GM18499 (cell line): ENCODE data around the gene DCBLD1.
A peak's percentile ranks its signal among the peaks of the same experiment; 100 is the strongest.
"Not testable (repeated sequence)": the region's sequence is repeated elsewhere in the genome, so short reads cannot be mapped to it uniquely, and the experiment has no call there.

Experiments
- ATAC-seq: cut with Tn5 transposase; IDR thresholded peaks from one replicate; pipeline ENCODE4 v1.9.1; 2021; ENCODE audit warnings: moderate number of reproducible peaks; ENCODE audit not compliant: insufficient read depth, unreplicated experiment

DCBLD1 gene

DNA sequence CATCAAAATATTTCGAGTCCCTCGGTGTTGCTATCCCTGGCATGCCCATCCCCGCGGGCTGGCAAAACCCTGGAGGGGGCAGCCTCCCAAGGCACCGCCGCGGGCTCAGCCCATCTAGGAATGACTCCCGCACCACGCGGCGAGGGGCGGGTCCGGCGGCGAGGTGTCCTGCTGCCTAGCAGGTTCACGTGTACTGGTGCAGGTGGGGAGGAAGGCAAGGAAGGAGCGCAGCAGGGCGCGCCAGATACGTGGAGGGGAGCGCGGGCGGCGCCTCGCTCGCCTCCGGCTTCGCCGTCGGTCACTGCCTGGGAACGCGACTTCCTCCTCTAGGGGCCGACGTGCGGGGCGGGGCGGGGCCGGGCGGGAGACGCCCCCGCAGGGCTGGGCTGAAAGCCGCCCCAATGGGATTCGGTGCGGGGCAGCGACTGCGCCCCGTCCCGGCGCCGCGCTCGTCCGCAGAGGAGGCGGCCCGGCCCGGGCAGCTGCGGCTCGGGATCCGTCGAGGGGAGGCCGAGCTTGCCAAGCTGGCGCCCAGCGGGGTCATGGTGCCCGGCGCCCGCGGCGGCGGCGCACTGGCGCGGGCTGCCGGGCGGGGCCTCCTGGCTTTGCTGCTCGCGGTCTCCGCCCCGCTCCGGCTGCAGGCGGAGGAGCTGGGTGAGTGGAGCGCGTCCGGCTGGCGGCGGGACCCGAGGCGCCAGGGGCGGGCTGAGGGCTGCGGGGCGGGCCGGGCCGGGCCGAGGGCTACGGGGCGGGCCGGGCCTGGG is at the start of gene DCBLD1:
Gene DCBLD1, plus strand, starts transcription at position 435 of the 764 bp plus-strand sequence. Its CDS starts 108 bp downstream, at position 543.
- peak; percentile 53 for ATAC-seq

DNA sequence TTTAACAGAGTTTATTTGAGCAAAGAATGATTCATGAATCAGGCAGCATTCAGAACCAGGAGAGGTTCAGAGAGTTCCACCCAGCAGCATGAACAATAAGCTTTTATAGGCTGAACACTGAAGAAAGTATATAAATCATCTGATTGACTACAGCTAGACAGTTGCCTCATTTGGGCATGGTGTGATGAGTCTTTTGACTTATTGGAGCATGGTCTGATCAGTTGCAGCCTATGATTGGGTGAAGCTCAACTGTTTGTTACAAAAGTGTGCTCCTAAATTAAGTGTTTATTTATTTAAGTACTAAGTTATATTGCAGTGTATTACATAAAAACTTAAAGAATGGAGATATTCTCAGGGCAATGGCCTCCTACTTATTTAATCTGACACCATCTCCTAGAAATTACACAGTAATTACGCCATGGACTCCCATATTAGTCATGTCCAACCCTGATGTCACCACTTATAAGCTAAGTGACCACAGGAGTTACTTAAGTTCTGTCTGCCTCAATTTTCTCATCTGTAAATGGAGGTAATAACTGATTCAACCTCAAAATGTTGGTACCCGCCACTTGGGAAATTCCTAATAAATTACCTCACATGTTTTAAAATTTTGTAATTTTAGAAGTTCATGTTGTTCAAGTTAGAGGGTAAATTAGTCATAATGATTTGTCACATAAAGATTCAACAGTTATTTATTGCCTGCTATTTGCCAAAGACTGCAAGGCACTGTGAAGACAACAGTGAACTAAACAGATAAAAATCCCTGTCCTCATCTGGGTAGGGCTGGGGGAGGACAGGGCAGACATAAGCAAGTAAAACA is 41.6 kb upstream of the DCBLD1 start:
- no peak for ATAC-seq

DNA sequence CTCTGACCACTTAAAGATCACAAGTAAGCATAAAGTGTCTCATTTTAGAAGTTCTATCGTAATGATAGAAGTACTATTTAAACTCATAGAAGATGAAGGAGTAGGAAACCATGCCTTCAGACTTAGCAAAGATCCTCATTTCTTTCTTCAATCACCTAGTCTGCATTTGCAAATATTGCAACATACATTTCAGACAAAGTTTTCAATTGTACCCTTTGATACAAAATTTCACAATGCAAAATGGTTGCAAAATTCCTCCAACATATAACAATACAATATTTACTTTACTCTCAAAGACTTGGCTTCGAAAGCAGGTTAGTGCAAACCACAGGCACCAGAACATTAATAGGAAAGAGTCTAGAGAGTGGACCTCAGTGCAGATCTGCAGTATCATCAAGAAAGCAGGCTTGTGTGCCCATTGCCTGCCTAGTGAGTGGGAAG is 40.6 kb upstream of the DCBLD1 start:
- no peak for ATAC-seq

DNA sequence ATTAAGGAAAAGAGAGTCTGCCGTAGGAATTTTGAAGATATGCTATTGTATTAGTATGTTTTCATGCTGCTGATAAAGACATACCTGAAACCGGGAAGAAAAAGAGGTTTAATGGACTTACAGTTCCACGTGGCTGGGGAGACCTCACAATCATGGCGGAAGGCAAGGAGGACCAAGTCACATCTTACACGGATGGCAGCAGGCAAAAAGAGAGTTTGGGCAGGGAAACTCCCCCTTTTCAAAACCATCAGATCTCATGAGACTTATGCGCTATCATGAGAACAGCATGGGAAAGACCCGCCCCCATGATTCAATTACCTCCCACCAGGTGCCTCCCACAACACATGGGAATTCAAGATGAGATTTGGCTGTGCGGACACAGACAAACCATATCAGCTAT is 40.2 kb upstream of the DCBLD1 start:
- ATAC-seq: not testable (repeated sequence)

DNA sequence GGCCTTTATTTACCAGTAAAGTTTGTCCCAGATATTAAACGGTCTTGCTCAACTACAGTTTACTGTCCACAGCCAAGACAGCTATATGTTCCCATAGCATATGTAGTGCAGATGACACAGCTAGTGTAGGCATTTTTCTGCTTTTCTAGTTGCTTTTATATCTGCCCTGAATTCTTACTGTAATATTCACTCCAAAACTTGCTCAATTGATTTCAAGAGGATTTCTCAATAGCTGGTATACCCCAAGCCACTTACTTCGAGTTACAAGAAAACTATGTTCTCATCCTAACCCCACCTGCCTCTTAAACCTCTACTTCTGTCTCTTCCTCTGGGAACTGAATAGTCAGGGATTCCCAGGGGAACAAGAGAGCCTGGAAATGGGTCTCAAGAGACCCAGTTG is 37.9 kb upstream of the DCBLD1 start:
- ATAC-seq: no peak

DNA sequence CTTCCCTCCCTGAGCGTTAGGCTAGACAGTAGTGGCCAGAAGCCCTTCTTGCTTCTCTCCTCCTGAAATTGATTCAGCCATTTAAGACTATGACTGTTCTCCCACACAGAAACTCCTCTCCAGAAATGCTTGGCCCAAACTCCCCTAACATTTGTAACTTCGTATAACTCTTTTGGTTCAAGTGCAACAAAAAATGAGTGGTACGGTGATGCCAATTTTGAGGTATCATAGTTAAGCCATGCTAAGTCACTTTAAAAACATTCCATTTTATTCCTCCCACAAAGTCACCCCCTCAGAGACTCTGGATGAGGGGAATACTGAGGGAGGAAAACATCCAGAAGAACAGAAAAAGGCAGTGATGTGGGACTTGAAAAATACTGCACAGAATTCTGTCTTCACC is 35.6 kb upstream of the DCBLD1 start:
- ATAC-seq: no peak

DNA sequence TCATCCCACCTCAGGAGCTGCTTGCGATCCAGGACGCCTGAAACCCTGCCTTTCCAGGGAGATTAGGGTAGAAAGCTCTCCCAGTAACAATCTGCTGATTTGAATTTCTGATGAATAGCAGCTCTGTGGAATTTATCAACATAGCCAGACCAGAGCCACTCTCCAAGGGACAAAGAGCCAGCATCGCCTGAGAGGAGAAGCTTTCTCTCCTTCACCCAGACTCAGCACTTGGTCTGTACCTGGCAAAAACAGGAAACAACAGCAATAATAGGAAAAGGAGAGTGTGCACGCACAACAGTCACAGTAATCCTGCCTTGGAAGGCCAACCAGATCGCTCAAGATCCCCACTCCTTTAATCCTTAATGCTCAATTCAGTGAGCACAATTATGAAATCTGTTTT is 34.5 kb upstream of the DCBLD1 start:
- ATAC-seq: no peak

DNA sequence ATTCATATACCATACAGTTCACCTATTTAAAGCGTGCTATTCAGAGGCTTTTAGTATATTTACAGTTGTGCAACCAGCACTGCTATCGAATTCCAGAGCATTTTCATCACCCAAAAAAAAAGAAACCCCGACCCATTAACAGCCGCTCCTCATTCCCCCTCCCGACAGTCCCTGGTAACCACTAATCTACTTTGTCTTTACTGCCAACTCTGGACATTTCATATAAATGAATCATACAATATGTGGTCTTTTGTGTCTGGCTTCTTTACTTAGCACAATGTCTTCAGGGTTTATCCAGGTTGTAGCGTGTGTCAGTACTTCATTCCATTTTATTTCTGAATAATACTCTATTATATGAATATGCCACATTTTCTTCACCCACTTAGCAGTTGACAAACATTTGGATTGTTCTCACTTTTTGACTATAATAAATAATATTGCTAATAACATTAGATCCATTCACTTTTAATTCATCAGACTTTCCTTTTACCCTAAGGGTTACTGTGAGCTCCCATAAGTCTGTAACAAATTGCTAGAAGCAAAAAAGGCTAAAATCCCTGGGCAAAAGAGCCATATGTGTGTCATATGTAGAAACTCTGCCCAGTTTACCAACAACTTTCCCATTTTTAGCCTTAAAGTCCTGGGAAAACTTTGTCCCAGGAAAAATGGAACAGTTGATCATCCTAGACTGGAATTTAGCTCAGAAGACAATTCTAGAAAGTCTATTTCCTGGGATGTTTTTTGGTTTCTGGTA is 33.6 kb upstream of the DCBLD1 start:
- ATAC-seq: no peak

DNA sequence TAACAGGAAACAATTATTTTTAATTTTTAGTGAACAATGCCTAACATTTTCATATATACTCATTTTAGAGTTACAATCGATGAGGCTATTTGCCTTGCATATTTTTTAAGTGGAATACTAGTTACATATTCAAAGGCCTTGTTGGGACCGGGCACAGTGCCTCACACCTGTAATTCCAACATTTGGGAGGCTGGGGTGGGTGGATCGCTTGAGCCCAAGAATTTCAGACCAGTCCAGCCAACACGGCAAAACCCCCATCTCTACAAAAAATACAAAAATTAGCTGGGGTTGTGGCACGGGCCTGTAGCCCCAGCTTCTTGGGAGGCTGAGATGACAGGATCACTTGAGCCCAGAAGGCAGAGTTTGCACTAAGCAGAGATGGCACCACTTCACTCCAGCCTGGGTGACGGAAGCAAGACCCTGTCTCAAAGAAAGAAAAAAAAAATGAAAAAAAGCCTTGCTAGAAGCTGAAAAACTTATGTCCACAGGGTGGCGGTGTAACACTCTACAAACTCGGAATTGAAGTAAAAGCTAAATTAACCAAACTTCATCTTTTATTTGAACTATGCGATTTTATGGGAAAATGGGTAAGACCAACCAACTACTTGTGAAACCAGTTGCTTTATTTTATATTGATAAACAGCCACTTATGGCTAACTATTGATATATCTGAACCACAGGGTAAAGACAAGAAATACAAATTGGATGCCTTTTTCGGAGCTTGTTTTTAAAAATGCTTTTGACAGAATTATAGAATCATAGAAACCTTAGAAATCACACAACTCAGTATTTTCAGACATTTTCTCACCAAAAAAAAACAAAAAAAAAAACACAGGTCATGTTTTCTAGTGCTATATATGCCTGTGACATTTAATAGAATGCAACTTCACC is 32.7 kb upstream of the DCBLD1 start:
- ATAC-seq: no peak

DNA sequence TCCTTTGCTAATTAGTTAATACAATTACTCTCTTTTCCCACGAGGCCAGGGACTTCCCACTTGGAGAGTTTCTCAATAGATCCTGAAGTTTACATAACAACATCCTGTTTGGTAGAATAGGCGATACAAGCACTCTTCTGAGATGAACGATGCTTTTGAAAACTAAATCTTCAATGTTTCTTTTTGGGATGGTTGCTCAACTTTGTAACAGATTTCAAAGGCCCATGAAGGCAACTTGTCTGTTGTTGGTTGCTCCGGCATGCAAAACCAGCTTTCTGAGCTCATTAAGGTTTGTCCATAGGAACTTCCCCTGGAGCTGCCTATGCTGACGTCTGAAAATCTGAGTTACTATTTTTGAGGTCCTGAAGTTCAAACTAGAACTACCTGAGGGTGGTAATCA is 30.8 kb upstream of the DCBLD1 start:
- ATAC-seq: no peak

DNA sequence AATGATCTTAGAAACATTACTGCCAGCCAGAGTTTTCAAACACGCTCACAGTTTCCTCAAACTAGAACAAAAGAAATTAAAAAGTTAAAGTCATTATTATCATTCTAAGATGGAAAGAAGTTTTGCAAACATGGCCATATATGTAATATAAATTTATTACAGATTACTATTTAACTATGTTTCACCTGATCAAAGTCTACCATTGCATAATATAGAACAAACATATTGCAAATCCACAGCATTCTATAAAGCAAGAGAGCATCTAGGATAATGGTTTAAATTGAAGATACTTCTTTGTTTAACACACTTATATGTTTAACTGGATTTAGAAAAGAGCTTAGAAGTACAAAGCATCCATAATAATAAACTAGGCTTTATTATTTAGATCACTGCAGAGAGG is 26.2 kb upstream of the DCBLD1 start:
- ATAC-seq: no peak

DNA sequence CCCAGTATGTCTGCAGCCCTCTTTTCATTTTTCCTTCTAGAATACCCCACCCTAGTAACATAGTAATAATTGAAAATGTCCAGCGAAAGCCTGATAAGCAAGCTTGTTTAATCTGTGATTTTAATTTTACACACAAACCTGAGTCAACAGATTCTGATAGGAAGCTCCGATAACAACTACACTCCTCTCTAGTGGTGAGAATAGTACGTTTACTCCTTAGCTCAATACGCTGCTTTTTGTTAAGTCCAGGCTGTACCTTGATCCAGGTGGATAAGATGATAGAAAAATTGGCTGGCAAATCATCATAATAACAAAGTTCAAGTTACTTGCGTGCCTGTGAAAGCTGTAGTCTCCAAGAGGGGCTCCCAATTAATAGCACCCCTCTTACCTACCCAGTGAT is 25.5 kb upstream of the DCBLD1 start:
- no peak for ATAC-seq

DNA sequence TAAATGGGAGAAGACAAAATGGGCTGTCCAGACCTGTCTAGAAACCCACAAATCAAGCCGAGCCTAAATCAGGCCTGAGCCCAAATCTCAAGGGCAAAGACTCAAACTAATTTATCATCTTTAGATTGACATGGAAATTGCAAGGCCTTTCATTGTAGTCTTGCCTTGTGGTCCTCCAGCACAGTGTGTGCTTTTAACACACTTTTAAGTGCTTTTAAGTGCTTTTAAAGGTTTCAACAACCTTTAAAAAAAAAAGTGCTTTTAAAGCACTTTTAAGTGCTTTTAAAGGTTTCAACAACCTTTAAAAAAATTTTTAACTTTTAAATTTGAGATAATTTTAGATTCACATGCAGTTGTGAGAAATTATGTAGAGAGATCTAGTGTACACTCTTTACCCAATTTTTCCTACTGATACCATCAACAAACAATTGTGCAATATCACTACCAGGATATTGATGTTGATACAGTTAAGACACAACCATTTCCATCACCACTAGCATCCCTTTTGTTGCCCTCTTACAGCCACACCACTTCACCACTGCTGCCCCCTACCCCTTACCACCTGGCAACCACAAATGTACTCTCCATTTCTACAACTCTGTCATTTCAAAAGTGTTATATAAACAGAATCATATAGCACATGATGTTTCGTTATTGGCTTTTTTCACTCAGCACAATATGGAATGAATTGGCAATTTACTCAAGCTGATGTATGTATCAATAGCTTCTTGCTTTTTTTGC is 23.1 kb upstream of the DCBLD1 start:
- ATAC-seq: no peak

DNA sequence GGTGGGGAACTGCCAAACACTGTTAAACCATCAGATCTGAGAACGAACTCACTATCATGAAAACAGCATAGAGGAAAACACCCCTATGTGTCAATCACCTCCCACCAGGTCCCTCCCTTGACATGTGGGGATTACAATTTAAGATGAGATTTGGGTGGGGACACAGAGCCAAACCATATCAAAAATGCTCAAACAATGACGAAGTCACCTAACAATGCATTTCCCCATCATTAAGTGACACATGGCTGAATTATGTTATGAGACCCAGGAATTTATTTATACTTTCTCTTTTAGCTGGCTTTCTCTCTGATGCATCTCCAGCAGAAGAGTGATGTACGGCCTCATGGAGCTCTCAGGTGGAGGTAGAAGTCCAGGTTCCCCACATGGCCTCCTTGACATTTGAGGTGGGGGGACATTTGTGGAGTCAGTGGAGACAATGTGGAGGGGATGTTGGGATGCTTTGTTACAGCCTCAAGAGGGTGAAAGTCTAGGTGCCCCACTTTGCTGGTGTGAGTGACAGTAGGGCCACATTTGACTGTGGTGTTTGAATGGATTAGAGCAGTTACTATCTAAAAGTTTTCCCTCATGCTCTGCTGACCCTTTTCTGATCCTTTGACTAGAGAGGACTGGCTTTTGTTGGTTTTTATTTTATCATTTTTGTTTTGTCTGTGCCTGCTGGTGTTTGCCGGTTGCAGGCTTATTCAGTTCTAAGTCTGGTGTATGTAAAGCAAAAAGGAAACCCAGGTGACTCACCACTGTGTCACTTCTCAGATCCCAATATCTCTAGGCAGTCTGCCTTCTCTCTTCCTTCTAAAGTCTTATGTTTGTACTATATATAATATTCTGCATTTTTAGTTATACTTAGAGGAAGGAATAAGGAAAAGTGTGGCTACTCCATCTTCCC is 18.5 kb upstream of the DCBLD1 start:
- peak; percentile 75 for ATAC-seq

DNA sequence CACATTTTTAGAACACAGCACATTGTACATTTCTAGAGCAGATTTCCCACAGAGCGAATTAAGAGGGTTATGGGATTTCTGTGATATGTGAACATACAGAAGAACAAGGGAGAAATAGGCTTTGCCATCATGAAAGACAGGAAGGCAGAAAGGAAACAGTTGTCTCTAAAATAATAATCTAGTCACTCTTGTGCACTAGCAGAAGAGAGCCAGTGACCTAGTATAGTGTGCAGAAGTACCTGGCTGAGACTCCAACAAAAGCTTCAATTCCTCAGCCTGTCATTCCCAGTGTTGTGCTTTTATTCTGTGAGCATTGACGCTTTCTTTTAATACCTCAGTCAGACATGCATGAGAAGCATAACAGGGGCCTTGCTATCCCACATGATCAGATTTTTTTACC is 17.8 kb upstream of the DCBLD1 start:
- no peak for ATAC-seq

DNA sequence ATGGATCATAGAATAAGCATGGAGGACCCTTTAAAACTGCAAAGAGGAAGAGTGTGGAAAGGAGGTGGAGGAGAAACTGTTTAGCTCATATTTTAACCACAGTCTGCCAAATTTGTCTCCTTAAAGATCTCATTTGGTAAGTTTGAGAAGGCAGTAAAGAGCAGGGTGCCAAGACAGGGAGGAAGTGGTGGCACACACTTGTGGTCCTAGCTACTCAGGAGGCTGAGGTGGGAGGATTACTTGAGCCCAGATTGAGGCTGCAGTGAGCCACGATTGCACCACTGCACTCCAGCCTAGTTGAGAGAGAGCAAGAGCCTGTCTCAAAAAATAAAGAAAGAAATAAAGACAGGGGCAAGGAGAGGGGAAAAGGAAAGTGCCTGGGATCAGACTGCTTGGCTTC is 16.8 kb upstream of the DCBLD1 start:
- ATAC-seq: no peak

DNA sequence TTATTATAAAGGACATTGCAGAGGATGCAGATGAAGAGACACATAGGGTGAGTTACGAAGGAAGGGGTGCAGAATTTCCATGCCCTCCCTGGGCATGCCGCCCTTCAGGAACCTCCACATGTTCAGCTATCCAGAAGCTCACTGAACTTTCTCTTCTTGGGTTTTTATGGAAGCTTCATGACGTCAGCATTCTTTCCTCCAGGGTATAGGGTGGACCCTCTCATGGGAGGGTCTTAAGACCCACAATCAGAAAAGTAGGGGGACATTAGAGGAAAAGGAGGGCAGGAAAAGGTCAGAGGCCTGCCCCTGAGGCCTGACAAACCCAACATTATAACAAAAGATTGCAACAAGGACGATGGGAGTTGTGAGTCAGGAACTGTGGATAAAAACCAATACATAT is 14.6 kb upstream of the DCBLD1 start:
- no peak for ATAC-seq

DNA sequence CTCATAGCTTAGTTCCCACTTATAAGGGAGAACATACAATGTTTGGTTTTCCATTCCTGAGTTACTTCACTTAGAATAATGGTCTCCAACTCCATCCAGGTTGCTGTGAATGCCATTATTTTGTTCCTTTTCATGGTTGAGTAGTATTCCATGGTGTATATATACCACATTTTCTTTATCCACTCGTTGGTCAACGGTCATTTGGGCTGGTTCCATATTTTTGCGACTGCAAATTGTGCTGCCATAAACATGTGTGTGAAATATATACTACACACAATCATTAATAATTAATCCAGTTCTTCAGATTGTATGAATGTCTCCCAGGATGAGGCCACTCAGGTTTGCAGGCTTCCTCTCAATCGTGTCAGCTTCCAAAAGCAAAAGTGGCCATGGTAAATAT is 13.9 kb upstream of the DCBLD1 start:
- not testable (repeated sequence) for ATAC-seq
